ENCODE results near the gene OSBPL5.

Gene OSBPL5

GRCh38 chr11:3131330-3131941 lies 33.7 kb downstream of the OSBPL5 start:
- H3K4me1 Mint-ChIP-seq: no peaks in the 10 kb centered on the region
- no peaks in the 10 kb centered on the region for H3K36me3 Mint-ChIP-seq
- H3K27ac Mint-ChIP-seq: no peak overlapping the region
- ATAC-seq: no peak
- peaks cover 15% of the 10 kb centered on the region for H3K27me3 Mint-ChIP-seq
- H3K4me3 Mint-ChIP-seq: no peak overlapping the region
- peaks cover 3% of the 10 kb centered on the region for H3K9me3 Mint-ChIP-seq

- H3K27me3 Mint-ChIP-seq: peaks cover 13% of the 10 kb centered on the region
- no peak for ATAC-seq
- H3K36me3 Mint-ChIP-seq: no peaks in the 10 kb centered on the region
- H3K4me3 Mint-ChIP-seq: no peak overlapping the region
- H3K4me1 Mint-ChIP-seq: no peaks in the 10 kb centered on the region
- no peak overlapping the region for H3K27ac Mint-ChIP-seq
- peaks cover 3% of the 10 kb centered on the region for H3K9me3 Mint-ChIP-seq
These were observed 34.6 kb downstream of the OSBPL5 start for GRCh38 chr11:3130269-3131071.

- ATAC-seq: no peak
- no peaks in the 10 kb centered on the region for H3K36me3 Mint-ChIP-seq
- no peak overlapping the region for H3K27ac Mint-ChIP-seq
- no peak overlapping the region for H3K4me3 Mint-ChIP-seq
- H3K27me3 Mint-ChIP-seq: peaks cover 13% of the 10 kb centered on the region
- peaks cover 3% of the 10 kb centered on the region for H3K9me3 Mint-ChIP-seq
- no peaks in the 10 kb centered on the region for H3K4me1 Mint-ChIP-seq
These were observed 35.4 kb downstream of the OSBPL5 start for GRCh38 chr11:3129591-3130268.

DNA sequence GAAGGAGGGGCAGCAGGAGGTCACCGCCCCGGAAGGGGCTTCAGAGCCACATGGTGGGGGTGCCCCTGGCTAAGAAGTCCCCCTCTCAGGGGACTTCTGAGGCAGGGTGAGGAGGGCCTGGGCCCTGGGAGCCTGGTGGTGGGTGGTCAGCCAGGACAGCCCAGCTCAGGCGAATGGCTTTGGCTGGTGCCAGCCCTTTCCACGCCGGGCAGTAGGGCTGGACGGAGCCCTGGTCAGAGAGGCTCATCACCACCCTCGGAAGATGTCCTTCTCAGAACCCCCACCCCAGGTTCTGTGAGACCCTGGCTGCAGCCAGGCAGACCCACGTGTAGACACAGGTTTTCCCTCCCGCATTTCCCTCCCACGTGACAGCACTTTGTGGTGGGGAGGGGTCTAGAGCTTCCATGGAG lies 35.9 kb downstream of the OSBPL5 start:
- no peak for ATAC-seq
- Mint-ChIP-seq H3K9me3 (peaks cover 3% of the 10 kb centered on the region), H3K27ac (no peak overlapping the region)

GRCh38 chr11:3128356-3129180 lies 36.5 kb downstream of the OSBPL5 start:
- Mint-ChIP-seq H3K27me3 (peaks cover 19% of the 10 kb centered on the region), H3K4me3 (no peak overlapping the region), H3K4me1 (no peaks in the 10 kb centered on the region), H3K36me3 (no peaks in the 10 kb centered on the region), H3K9me3 (peaks cover 3% of the 10 kb centered on the region), H3K27ac (no peak overlapping the region)
- ATAC-seq: no peak

More for the DNA sequence above, 35.9 kb downstream of the OSBPL5 start:
- Mint-ChIP-seq H3K4me1 (no peaks in the 10 kb centered on the region), H3K27me3 (peaks cover 13% of the 10 kb centered on the region), H3K36me3 (no peaks in the 10 kb centered on the region), H3K4me3 (no peak overlapping the region)

GRCh38 chr11:3127706-3128355 lies 37.3 kb downstream of the OSBPL5 start:
- H3K27me3 Mint-ChIP-seq: peaks cover 19% of the 10 kb centered on the region
- peaks cover 3% of the 10 kb centered on the region for H3K9me3 Mint-ChIP-seq
- ATAC-seq: no peak
- no peak overlapping the region for H3K27ac Mint-ChIP-seq
- no peaks in the 10 kb centered on the region for H3K36me3 Mint-ChIP-seq
- no peak overlapping the region for H3K4me3 Mint-ChIP-seq
- no peaks in the 10 kb centered on the region for H3K4me1 Mint-ChIP-seq

GRCh38 chr11:3126901-3127691 lies 38.0 kb downstream of the OSBPL5 start:
- Mint-ChIP-seq H3K4me1 (no peaks in the 10 kb centered on the region), H3K36me3 (no peaks in the 10 kb centered on the region), H3K27ac (no peak overlapping the region), H3K27me3 (peaks cover 19% of the 10 kb centered on the region), H3K9me3 (peaks cover 3% of the 10 kb centered on the region), H3K4me3 (no peak overlapping the region)
- ATAC-seq: no peak

DNA sequence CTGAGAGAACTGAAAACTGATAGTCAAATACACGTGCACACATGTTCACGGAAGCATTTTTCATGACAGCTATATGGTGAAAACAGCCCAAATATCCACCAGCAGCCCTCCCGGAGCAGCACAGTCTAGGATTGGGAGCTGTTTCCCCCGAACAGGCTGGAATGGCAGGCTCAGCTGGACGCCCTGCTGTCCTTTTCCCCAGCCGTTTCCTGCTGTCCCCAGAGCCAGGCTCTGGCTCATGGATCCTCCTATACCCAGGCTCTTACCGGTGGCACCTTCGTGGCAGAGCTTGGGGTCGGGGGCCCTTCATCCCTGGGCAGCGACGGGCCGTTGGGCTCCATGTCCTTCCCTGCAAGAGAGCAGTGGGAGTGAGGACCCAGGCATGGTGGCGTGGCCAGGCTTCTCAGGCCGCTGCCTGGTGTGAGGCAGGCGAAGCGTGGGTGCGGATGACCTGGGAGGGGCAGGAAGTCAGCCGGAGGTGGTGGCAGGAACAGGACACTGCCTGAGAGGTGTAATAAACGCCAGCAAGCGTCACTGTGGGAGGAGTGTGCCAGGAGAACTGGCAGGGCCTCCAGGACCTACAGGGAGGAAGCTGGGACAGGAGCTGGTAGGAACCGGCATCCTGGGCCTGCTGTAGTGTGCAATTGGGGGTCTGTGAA lies 38.8 kb downstream of the OSBPL5 start:
- Mint-ChIP-seq H3K36me3 (no peaks in the 10 kb centered on the region), H3K27ac (no peak overlapping the region), H3K4me1 (no peaks in the 10 kb centered on the region), H3K9me3 (no peaks in the 10 kb centered on the region), H3K4me3 (no peak overlapping the region), H3K27me3 (peaks cover 24% of the 10 kb centered on the region)
- ATAC-seq: no peak

GRCh38 chr11:3124821-3125220 lies 40.3 kb downstream of the OSBPL5 start:
- Mint-ChIP-seq H3K4me1 (no peaks in the 10 kb centered on the region), H3K9me3 (no peaks in the 10 kb centered on the region), H3K4me3 (no peak overlapping the region), H3K36me3 (no peaks in the 10 kb centered on the region), H3K27ac (no peak overlapping the region), H3K27me3 (peaks cover 35% of the 10 kb centered on the region)
- no peak for ATAC-seq

- Mint-ChIP-seq H3K9me3 (no peaks in the 10 kb centered on the region), H3K27me3 (peaks cover 35% of the 10 kb centered on the region), H3K27ac (no peak overlapping the region), H3K4me1 (no peaks in the 10 kb centered on the region), H3K36me3 (no peaks in the 10 kb centered on the region), H3K4me3 (no peak overlapping the region)
- ATAC-seq: no peak
These were observed 41.1 kb downstream of the OSBPL5 start for GRCh38 chr11:3123761-3124733.

- Mint-ChIP-seq H3K9me3 (no peaks in the 10 kb centered on the region), H3K4me3 (no peak overlapping the region), H3K36me3 (no peaks in the 10 kb centered on the region), H3K27me3 (peaks cover 35% of the 10 kb centered on the region), H3K4me1 (no peaks in the 10 kb centered on the region), H3K27ac (no peak overlapping the region)
- ATAC-seq: no peak
These were observed 41.8 kb downstream of the OSBPL5 start for GRCh38 chr11:3123305-3123704.

DNA sequence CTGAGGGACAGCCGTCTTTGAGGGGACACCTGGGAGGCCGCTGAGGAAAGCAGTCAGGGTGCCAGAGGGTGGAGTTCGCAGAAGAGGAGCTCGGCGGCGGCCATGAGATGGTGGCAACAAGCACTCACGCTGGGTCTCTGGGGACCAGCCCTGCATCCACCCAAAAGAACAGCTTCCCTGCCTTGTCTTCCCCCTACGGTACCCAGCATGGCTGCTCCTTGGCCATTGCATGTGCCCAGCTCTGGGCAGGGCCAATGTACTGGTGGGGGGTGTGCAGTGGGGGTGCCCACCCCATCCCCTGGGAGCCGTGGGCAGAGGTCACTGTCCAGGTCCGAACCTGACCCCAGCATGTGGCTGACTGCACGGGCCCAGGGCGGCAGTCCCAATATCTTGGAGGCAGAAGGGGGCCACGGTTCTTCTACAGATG lies 42.3 kb downstream of the OSBPL5 start:
- H3K27me3 Mint-ChIP-seq: peaks cover 35% of the 10 kb centered on the region
- no peaks in the 10 kb centered on the region for H3K36me3 Mint-ChIP-seq
- H3K9me3 Mint-ChIP-seq: no peaks in the 10 kb centered on the region
- H3K4me1 Mint-ChIP-seq: no peaks in the 10 kb centered on the region
- no peak for ATAC-seq
- no peak overlapping the region for H3K4me3 Mint-ChIP-seq
- no peak overlapping the region for H3K27ac Mint-ChIP-seq

Data from stimulated activated memory B cell treated with anti-CD40 and anti-IgM and Interleukin-4, amounts not matched to agents 10 μg/mL and 1 μg/mL and 100 μg/mL, for 72 hours (primary cell).